NCI-H2171 treated with DMSO at 0.1 percent for 48 hours (cell line): Measurements from ENCODE around the gene EDN3.

Experiments
- DNase-seq: peaks from one replicate; lab custom pipeline; 2025; lab: John Stamatoyannopoulos, UW

EDN3 gene

GRCh38 chr20:59364611-59365010, 64.2 kb downstream of the EDN3 start:
- DNase-seq = no peak

DNA sequence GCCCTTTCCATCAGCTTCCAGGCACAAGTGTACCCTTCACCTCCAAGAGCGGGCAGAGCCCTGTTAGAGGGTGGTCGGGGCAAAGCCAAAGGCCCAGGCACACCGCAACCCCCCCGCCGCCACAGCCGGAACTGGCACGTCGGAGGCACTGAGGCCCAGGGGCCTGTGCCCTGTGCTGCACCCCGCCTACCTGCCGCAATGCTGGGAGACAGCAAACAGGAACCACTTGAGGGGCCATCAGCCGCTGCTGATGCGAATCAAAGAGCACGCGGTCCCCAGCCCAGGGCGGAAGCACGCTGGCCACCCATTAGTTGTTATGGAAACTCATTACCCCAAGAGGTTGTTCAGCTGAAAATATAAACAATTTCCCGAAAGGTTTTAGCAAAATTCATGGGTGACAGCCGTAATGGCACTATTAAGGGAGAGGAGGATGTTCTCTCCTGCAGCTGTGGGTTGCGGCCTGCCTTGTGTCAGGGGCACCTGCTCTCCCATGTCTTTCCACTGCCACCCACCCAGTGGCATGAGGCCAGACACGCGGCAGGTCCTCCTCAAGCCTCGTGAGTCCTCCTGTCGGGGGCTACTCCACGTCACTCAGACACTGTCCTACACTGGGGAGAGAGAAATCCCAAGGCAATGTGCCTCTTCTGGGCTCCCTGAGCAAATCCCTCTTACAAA, 65.3 kb downstream of the EDN3 start:
- no peak for DNase-seq

- DNase-seq = no peak
These were observed 71.0 kb downstream of the EDN3 start for GRCh38 chr20:59371431-59371830.

DNA sequence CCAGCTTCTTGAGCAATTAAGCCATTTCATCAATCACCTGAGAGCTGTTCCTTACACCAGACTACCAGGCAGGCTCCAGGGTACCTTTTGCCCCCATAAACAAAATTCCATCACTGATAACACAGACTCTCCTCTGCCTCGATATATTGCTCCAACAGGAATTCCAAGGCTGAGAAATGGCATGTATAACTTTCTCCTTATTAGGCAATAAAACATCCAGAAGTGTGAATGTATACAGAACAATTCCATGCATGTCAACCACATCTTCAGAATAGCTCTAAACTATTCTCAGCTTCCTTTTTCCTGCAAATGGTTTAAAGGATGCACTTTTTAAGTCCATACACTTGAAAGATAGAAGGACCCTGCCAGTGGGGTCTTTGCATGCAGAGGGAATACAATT, 73.8 kb downstream of the EDN3 start:
- no peak for DNase-seq

DNA sequence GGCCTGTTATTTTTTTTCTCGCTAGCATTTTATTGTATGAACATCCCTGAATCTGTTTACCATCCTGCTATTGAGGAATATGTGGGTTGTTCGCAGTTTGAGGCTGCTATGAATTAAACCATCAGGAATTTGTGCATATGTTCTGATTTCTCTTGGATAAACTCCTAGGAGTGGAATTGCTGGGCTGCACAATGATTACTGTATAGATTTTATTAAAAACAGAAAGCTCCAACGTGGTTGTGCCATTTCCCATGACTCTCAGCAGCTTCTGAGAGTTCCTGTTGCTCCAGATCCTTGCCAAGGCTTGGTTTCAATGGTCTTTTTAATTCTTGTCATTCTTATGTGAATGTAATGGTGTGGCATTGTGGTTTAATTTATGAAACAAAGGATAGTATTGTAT, 75.1 kb downstream of the EDN3 start:
- no peak for DNase-seq
